Measurements from ENCODE around the gene KRT36. TPM values are rescaled to one million over a fixed set of nuclear protein-coding genes. Genes with fewer than 3 reads are reported as not detected.

KRT36 gene
- polyA plus RNA-seq, 10 donors = not detected

DNA sequence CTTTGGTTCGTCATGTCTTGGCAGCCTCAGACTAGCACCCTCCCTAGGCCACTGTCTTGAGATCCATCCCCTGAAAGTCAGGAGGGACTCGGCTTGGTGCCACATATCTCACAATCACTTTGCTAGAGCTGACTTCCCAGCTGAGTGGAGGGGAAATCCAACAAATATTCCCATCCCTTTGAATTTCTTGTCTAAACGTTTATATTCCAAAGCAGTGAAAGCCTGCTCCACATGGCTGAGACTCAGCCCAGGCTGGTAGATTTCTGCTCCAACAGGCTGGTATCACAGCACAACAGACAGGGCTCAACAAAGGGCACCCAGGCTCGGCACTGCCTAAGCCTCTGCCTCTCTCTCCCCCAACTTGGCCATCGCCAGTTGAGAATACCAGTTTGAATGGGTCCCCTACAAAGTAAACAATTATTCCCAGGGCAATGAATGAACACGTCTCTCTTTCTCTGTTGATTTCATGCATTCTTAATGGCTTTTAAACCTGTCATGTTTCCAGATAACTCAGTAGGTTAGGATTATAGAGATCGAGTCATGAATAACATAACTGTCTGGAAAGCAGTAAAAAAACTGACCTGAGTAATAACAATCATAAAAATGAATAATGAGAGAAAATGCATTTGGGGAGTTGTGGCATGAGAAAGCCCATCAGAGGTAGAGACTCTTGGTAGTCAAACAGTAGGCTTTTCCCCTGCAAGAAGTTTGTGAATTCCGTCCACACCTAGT is 14.7 kb upstream of the KRT36 start:
- no peak for DNase-seq

- DNase-seq = no peak
These were observed 13.5 kb upstream of the KRT36 start for GRCh38 chr17:41503202-41503601.

GRCh38 chr17:41500131-41500911 is 10.6 kb upstream of the KRT36 start:
- peak in 1 of 3 donors; percentile 33 for DNase-seq

DNA sequence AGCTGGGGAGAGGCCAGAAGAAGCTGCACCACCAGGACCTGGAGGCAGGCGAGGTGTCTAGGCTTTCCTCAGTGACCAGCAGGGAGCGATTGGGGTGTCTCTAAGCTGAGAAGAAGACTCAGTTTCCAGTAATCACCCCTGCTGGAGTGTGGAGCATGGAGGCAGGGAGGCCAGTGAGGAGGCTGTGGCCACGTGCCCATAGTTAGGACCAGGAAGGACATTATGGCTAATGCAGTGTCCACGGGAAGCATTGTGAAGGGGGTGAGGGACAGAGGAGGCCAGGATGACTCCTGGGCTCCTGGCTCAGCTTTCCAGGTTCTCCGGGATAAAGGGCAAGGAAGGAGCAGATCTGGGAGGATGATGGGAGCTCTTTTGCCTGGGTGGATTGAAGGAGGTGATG is 10.0 kb upstream of the KRT36 start:
- no peak for DNase-seq

DNA sequence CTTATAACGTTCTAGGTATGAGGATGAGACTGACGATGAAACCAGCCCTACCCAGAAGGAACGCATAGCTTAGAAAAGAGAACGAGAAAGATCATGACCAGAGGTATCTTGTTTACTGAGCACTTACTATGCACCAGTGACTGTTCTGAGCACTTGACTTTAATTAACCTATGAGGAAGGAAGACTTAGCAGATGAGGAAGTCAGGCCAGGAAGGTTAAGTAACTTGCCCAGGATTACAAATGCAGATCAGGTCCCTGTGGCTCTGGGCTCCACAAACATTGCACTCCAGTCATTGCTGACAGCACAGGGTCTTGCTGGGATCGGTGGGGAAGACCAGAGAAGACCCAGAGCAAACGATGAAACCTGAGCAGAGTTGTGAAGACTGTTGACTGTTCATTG is 8.6 kb upstream of the KRT36 start:
- no peak for DNase-seq

- peak; percentile 10 to 54 (median 48) for DNase-seq
These were observed 7.2 kb upstream of the KRT36 start for GRCh38 chr17:41496803-41497484.

DNA sequence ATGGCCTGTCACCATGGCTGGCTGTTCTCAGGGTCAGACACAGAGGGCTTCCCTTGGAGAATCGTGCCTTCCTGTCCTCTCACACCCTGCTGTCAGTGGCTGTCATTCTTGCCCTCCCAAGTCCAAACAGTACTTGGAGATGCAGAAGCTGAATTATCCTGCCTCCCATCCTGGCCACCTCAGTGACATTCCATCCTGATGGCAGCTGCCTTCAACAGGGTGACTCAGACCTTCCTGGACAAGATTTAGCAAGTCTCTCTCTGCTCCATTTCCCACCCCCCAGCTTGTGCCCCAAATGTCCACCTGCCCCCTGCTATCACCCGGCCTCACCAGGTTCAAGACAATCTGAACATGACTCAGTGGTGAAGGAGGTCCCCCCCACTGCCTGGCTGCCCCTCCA is 4.8 kb upstream of the KRT36 start:
- no peak for DNase-seq

GRCh38 chr17:41492771-41493170 is 3.1 kb upstream of the KRT36 start:
- DNase-seq = peak; percentile 19 to 45 (median 23)

DNA sequence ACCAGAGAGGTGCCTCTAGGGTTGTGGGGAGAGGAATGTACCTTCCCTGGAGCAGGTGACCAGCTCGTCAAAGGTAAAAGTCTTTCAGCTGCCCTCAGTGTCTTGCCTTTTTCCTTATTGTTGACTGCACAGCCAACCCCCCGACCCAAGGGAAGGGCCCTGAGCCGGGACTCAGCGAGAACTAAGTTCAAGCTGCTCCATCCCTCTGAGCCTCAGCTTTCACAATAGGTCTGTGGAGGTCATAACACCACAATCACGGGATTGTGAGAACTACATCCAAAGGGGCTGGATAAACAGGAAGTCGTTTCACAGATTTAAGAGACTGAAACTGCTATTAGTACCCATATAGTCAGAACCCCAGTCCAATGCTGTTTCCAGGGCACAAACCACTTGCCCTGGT is 2.6 kb upstream of the KRT36 start:
- peak in 1 of 3 donors; percentile 29 for DNase-seq

DNA sequence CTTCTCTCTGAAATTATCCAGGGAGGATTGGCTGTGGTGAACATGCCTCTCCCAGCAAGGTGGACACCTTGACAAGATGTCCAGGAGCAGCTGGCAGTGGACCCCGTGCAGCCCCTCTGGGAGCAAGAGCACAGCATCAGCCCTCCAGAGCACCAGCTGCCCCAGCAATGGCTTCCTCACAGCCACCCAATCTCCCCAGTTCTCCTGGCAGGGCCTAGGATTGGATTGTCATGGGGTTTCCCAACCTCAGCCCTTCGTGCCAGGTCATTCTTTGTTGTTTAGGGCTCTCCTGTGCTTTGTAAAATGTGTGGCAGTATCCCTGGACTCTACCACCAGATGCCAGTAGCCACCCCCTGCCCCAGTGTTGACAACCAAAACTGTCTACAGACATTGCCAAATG is 1.8 kb upstream of the KRT36 start:
- no peak for DNase-seq

GRCh38 chr17:41490000-41490990 is 585 bp upstream of the KRT36 start:
- DNase-seq = no peak

DNA sequence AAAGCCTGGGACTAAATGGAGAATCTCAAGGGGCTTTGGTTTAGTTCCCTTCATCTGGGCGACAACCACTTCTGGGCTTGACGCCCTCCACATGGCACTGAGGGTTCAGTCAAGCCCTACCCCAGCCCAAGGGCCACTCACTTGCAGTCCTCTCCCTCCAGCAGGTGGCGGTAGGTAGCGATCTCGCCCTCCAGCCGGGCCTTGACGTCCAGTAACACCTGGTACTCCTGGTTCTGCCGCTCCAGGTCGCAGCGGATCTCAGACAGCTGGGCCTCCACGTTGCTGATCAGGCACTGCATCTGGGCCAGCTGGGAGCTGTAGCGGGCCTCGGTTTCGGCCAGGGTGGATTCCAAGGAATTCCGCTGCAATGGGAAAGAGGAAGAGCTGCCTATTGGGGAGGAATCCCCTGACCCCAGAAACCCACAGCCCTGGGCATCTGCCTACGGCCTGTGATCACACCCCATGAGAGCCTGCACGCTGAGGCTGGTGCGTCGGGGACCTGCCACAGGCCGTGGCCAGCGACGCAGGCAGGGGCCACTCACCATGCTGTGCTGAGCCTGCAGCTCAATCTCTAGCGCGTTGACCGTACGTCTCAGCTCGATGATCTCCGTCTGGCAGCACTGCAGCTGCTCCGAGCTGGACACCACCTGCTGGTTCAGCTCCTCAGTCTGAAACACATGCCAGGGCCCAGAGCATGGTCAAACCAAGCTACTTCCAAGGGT is 2.7 kb downstream of the KRT36 start:
- no peak for DNase-seq

- no peak for DNase-seq
These were observed 3.4 kb downstream of the KRT36 start for GRCh38 chr17:41486316-41486715.

GRCh38 chr17:41484920-41485904 is 4.5 kb downstream of the KRT36 start:
- no peak for DNase-seq

- no peak for DNase-seq
These were observed 5.5 kb downstream of the KRT36 start for GRCh38 chr17:41483991-41484826.

- DNase-seq = no peak
These were observed 6.2 kb downstream of the KRT36 start for GRCh38 chr17:41483531-41483930.

DNA sequence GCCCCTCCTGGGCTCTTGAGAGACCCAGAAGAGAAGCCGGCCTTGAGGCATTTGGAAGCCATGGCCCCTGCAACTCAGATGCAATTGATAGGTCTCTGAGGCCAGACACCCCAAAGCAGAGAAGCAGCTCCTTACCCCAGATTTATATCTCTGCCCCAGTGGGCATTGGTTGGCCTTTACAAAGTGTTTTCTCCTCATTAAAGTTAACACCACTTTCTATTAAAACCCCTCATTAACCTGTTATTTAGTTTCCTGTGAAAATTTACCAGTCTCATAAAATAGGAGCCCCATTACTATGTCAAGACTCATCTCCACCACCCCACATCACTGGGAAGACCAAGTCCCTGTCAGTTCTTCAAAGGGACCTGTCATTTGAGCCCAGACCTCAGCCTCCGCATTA is 8.7 kb downstream of the KRT36 start, which contains the start of gene KRT35:
Gene KRT35, minus strand, starts transcription at position 116 of the 400 bp plus-strand sequence. Its CDS starts 54 bp downstream, at position 62.
- DNase-seq = no peak

DNA sequence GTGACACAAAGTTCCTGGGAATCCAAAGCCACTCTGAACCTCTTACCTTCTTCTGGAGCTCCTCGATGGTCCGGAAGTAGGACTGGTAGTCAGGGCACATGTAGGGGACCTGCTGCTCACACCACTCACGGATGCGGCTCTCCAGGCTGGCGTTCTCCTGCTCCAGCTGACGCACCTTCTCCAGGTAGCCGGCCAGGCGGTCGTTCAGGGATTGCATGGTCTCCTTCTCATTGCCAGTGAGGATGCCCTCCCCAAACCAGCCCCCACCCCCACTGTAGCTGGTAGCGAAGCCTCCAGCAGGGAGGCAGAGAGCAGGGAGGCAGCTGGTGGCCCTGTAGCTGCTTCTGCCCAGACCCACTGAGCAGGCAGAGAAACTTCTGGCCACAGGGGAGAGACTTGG is 9.1 kb downstream of the KRT36 start:
- DNase-seq = no peak

Measured in muscle of back (tissue), 11 donors.